ENCODE measurements around the gene DARS1.
A peak's percentile ranks its signal among the peaks of the same experiment; 100 is the strongest.
"Not testable (repeated sequence)": the region's sequence is repeated elsewhere in the genome, so short reads cannot be mapped to it uniquely, and the experiment has no call there.

DARS1 gene

GRCh38 chr2:135975702-135976101, 9.7 kb downstream of the DARS1 start:
- DNase-seq: no peak

GRCh38 chr2:135974036-135974435, 11.4 kb downstream of the DARS1 start:
- DNase-seq: no peak

GRCh38 chr2:135969655-135970387, 15.6 kb downstream of the DARS1 start:
- DNase-seq: no peak

GRCh38 chr2:135965756-135966155, 19.7 kb downstream of the DARS1 start:
- DNase-seq: no peak

- not testable (repeated sequence) for DNase-seq
These were observed 21.0 kb downstream of the DARS1 start for GRCh38 chr2:135964404-135964803.

GRCh38 chr2:135963841-135964240, 21.6 kb downstream of the DARS1 start:
- DNase-seq: no peak

GRCh38 chr2:135962366-135963123, 22.9 kb downstream of the DARS1 start:
- no peak for DNase-seq

GRCh38 chr2:135960656-135961551, 24.5 kb downstream of the DARS1 start:
- DNase-seq: peak in 1 of 2 experiments; percentile 11

- no peak for DNase-seq
These were observed 25.3 kb downstream of the DARS1 start for GRCh38 chr2:135960150-135960549.

GRCh38 chr2:135958927-135959326, 26.5 kb downstream of the DARS1 start:
- DNase-seq: not testable (repeated sequence)

- DNase-seq: no peak
These were observed 31.3 kb downstream of the DARS1 start for GRCh38 chr2:135954020-135954601.

GRCh38 chr2:135952891-135953290, 32.5 kb downstream of the DARS1 start:
- DNase-seq: no peak

GRCh38 chr2:135951041-135951583, 34.3 kb downstream of the DARS1 start:
- peak in 1 of 2 experiments; percentile 5 for DNase-seq

GRCh38 chr2:135949451-135950234, 35.8 kb downstream of the DARS1 start:
- DNase-seq: no peak

GRCh38 chr2:135948642-135949355, 36.6 kb downstream of the DARS1 start:
- DNase-seq: no peak

- no peak for DNase-seq
These were observed 37.3 kb downstream of the DARS1 start for GRCh38 chr2:135948141-135948540.

GRCh38 chr2:135947483-135947882, 37.9 kb downstream of the DARS1 start:
- no peak for DNase-seq

GRCh38 chr2:135945526-135945925, 39.9 kb downstream of the DARS1 start:
- DNase-seq: no peak

GRCh38 chr2:135944625-135945024, 40.8 kb downstream of the DARS1 start:
- DNase-seq: no peak

GRCh38 chr2:135942936-135943688, 42.3 kb downstream of the DARS1 start:
- no peak for DNase-seq

Measured in NCI-H1930 (cell line).